ENCODE measurements around the gene PTEN.

The PTEN gene

GRCh38 chr10:88019753-88020152 is 156.3 kb downstream of the PTEN start:
- WGBS (ENCODE audit: insufficient coverage, insufficient read length) = no CpG with 5 or more reads among the region's 1 CpG
- H3K9me3 ChIP-seq (ENCODE audit: control insufficient read depth, insufficient read depth, low read length) = no peaks in the 10 kb centered on the region
- no peaks in the 10 kb centered on the region for H3K36me3 ChIP-seq (ENCODE audit: control insufficient read depth, insufficient read depth, low read length)
- H3K27me3 ChIP-seq (ENCODE audit: control insufficient read depth, insufficient read depth, low read length) = no peaks in the 10 kb centered on the region
- H3K4me3 ChIP-seq (ENCODE audit: low read length) = no peak overlapping the region
- DNase-seq (ENCODE audit: low read depth, low spot score) = no peak
- no peak overlapping the region for H3K27ac ChIP-seq (ENCODE audit: low read length)
- no peaks in the 10 kb centered on the region for H3K4me1 ChIP-seq (ENCODE audit: control insufficient read depth, insufficient read depth, low read length)

All from iPS DF 6.9 (cell line).